Germinal center (tissue), 1 donor: ENCODE results near the gene UNC13D.
"Not testable (repeated sequence)": the region's sequence is repeated elsewhere in the genome, so short reads cannot be mapped to it uniquely, and the experiment has no call there.

Experiments used
- DNase-seq: peaks from one replicate; pipeline ENCODE4 v3.0.0; 2012; ENCODE audit warnings: mixed read lengths, low spot score

The UNC13D gene

GRCh38 chr17:75874323-75875181, 30.3 kb upstream of the UNC13D start:
- no peak for DNase-seq

DNA sequence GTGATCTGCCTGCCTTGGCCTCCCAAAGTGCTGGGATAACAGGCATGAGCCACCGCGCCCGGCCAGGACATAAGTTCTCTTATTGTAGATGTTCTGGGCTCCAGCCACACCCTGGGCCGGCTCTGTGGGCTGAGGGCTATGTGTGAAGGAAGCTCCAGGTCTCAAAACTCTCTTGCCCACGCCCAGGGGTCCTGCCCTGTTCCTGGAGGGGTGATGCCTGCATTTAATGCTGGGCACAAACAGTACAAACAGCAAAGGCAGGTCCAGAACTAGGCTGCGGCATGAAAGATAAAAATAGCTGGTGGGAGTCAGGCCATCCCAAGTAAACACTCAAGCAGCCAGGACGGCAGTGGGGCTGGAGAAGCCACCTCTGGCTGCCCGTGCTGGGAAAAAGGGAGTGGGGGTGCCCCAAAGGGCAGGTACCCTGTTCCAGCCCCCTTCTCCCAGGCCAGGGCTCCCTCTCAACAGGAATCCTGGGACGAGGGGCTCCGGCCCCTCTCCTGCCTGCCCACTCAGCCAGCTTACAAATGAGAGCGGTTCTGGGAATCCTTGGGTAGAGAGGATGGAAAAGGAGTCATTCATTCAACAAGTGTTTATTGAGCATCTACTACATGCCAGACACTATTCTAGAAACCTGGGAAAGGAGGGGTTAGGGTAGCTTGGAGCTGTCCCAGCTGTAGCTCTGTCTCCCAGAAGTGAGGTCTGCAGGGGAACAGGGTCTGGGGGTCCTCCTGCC, 29.6 kb upstream of the UNC13D start:
- DNase-seq, result no peak

GRCh38 chr17:75872434-75873351, 28.5 kb upstream of the UNC13D start:
- no peak for DNase-seq

DNA sequence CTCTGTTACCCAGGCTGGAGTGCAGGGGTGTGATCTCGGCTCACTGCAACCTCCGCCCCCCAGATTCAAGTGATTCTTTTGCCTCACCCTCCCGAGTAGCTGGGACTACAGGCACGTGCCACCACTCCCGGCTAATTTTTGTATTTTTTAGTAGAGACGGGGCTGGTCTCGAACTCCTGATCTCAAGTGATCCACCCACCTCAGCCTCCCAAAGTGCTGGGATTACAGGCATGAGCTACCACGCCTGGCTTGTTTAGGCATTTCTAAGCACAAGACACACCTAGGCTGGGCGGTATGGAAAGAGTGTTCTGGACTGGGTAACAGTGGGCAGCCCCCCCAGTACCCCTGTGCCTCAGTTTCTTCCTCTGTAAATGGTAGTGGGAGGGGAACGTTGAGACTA, 26.0 kb upstream of the UNC13D start:
- DNase-seq, result not testable (repeated sequence)

DNA sequence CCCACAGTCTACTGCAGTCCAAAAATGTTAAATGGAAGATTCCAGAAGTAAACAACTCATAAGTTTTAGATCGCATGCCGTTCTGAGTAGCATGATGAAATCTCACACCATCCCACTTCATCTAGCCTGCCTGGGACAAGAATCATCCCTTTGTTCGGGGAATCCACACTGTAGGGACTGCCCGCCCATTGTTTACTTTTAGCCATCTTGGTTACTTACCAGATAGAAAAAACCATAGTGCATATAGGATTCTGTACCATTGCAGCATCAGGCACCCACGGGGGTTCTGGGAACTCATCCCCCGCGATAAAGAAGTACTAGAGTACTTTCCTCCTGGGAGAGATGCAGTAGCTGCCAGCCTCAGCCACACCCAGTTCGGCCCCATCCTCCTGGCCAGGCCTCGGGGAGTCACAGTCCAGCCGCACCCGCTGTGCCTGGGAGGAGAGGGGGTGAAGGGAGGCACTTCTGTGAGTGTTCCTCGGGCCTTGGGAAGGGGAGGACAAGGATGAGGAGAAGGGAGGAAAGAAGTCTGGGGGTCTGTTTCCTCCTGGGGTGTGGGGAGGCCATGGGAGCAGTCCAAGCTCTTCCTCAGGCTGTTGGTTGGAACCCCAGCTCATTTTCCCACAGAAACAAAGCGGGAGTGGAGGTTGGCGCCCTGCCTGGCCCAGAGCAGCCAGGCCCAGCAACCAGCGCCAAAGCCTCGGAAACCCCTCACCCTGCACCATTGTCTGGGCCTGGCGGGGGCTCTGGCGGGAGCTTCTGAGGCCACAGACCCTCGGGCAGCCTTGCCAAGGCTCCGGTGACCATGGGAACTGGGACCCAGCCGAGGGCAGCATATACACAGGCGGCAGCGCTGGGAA, 25.3 kb upstream of the UNC13D start:
- no peak for DNase-seq

GRCh38 chr17:75868730-75869281, 24.6 kb upstream of the UNC13D start:
- DNase-seq, result not testable (repeated sequence)

GRCh38 chr17:75865404-75866188, 21.4 kb upstream of the UNC13D start:
- DNase-seq, result not testable (repeated sequence)

DNA sequence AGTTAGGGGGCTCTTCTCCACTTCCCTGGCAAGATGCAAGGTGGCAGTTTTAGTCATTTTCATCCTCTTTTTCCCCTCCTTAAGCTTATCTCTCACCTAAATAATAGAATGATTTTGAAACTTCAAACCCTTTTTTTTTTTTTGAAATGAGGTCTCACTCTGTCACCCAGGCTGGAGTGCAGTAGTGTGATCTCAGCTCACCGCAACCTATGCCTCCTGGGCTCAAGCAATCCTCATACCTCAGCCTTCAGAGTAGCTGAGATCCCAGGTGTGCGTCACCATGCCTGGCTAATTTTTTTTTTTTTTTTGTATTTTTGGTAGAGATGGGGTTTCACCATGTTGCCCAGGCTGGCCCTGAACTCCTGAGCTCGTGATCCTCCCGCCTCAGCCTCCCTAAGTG, 20.7 kb upstream of the UNC13D start:
- not testable (repeated sequence) for DNase-seq

DNA sequence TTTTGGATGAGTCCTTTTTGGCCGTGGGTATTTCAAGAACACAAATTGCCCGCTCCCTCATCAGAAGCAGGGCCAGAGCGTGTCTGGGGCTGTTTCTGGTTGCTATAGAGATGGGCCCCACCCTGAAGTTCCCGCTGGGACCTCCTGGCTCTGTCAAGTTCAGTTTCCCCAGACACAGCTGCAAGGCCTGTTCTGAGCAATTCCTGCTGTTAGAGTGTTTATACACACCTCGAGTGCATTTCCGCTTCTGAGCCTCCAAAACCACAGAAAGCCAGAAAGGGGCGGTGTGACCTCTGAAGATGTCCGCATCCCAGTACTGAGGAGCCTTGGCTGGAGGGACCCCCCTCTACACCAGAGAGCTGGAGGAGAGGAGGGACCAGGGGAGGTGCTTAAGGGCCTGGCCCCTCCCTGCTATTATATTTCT, 20.3 kb upstream of the UNC13D start:
- DNase-seq, result peak; percentile 51

DNA sequence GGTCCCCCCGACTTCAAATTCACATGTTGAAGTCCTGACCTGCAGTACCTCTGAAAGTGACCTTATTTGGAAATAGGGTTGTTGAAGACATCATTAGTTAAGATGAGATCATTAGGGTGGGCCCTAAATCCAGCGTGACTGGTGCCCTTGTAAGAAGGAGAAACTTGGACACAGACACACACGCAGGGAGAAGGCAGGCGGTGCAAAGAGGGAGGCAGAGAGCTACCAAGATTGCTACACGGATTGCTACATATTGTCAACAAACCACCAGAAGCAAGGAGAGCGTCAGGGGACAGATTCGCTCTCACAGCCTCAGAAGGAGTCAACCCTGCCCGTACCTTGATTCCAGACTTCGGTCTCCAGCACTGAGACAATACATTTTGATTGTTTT, 17.7 kb upstream of the UNC13D start:
- DNase-seq, result no peak

DNA sequence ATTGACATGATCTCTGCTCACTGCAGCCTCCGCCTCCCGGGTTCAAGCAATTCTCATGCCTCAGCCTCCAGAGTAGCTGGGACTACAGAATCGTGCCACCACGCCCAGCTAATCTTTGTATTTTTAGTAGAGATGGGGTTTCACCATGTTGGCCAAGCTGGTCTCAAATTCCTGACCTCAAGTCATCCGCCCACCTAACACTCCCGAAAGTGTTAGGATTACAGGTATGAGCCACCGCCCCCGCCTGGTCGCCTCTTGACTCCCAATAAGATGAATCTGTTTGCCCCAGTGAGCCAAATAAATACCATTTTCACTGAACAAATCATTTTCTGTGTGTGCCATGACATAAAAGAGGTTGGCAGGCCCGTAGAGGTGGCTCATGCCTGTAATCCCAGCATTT, 15.2 kb upstream of the UNC13D start:
- not testable (repeated sequence) for DNase-seq

DNA sequence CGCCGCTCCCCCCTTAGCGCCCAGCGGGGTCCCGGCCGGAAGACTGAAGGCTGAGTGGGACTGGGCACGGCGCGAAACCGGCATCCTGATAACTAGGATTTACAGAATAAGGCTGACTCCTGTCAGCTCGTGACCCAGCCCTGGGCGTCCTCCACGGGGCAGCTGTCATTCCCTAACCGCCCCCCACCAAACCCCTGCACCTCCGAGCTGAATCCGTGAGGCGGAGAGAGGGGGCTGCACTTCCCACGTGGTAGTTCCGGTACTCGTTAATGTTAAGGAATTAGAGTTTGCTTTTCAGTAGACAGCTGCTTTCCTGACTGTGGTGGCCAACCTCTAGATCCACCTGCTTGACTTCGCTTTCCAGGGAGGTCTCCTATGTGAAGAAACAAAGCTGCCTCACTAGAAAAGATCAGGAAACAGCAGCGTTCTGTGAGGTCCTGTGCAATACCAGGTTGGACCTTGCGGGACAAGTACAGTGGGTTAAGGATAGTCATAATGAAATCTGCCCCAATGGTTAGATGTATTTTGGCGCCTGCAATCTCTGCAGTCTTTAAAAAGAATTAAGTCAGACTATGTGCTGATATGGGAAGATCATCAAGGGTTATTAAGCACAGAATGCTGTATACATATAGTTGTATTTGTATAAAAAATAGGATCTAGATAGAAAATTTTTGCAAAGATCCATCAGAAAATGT, 12.0 kb upstream of the UNC13D start:
- no peak for DNase-seq

DNA sequence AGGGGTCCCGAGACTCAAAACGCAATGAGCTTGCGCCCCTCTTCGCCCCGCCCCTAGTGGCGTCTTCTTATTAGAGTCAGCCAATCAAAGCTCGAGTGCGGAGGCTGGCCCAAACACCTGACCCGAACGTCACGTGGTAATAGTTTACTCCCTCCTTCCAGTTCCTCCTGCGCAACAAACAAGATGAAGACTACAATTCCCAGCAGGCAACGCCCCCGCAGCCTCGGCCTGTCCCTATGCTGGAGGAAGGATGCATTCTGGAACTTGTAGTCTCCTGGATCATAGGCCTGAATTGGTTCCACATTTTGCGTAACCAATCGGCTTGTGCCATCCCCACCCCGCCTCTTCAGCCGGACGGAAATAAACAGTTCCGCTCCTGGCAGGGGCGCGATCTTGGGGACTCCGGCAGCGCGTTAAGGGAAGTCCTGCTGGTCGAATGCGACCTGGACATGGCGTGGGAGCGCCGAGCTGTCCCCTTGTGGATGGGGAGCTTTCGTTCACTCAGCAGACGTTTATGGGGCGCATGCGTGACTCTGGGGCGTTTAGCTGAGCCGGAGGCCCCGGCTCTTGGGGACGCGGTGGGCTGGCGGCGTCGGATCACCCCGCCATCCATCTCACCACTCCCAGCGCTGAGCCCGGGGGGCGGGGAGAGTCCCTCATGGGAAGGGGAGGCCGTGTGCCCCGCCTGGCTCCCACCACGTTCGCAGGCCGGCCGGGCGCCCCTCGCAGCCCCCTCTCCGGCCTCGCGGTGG, 11.3 kb upstream of the UNC13D start, which contains the start of gene WBP2:
Gene WBP2, minus strand, starts transcription at position 26 of the 752 bp plus-strand sequence. CDS start 38 bp downstream, outside the sequence.
- DNase-seq, result peak; percentile 99

DNA sequence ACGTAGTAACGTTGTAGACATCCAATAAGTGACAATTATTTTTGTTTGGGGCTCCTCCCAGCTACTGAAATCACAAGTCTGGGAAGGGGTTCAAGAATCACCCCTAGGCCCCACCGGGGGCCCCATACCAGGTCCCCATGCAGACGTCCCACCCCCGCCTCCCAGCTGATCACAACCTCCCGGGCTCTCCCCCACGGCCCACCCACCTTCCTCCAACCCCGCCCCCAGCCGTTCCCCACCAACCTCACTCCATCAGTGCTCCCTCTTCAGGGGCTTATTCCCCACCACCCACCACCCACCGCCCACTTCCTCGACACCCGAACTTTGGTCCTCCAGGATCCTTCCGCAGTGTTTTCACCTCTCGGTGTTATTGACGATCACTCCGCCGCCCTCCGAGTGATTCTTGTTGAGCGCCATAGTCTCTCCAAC, 10.7 kb upstream of the UNC13D start:
- DNase-seq, result peak; percentile 58

DNA sequence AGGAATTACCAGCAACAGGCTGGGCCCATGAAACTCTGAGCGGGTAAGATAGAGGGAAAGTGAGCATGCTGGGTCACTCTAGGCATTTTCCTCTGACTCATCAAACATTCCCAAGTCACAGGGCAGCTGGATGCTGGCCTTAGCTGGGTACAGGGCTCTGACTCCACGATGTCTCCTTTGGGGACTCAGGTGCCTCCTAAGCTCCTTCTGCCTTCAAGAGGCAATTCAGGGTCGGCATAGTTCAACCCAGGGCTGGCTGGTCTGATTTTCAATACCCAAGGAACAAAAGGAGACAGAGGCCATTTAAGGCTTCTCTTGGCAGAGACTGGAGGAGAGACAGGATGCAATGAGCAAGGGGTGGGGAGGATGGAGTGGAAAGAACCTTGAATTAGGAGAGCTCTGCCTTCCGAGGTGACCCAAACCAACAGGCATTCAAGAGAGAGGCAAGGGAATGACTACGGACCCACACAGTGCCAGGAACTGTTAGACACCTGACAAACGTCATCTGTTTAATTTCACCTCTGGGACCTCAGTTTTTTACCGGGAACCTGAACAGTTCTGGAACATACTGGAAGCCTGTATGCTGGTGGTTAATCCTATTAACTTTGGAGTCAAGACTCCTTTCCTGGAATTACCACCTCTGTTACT, 10.0 kb upstream of the UNC13D start:
- no peak for DNase-seq

- no peak for DNase-seq
Observed at GRCh38 chr17:75853433-75853832, 9.2 kb upstream of the UNC13D start.

GRCh38 chr17:75851693-75851991, 7.4 kb upstream of the UNC13D start:
- DNase-seq, result not testable (repeated sequence)
